K562 (cell line): ENCODE data around the gene OR2T11. TPM values are rescaled to one million over a fixed set of nuclear protein-coding genes. Genes with fewer than 3 reads are reported as not detected.

Experiments used
- ATAC-seq: fragments of 200-7000 bp; cut with Tn5 transposase; 3 replicates; pipeline ENCODE4 v1.9.1; 2020; ENCODE audit warnings: moderate library complexity
- BruUV-seq: library from RNA; stranded (reverse); fragments of 400-500 nt; replicated peaks from 2 replicates; lab custom pipeline; 2021; lab: Mats Ljungman, UMichigan
- CTCF ChIA-PET: fragments of 300-600 bp; formaldehyde crosslinking; extraction: SDS; loops from one replicate; lab custom pipeline; 2021; ENCODE audit warnings: low intra/inter-chr PET ratio; lab: Yijun Ruan, JAX
- POLR2A ChIA-PET: fragments of 300-600, 350-650 bp; sonication (Branson Sonifier 250); formaldehyde crosslinking; extraction: SDS; loops from one replicate; lab custom pipeline; 2021; ENCODE audit warnings: antibody characterized with exemption, inconsistent platforms; lab: Yijun Ruan, JAX
- DNase-seq, 4 experiments: peaks; one replicate each; pipeline versions ENCODE4 v3.0.0 to v3.0.0-alpha.2; 2011 to 2018; ENCODE audit warnings: low spot score in 3 of 4, mixed read lengths in 3 of 4; ENCODE audit errors: extremely low read depth in 1 of 4
- FAIRE-seq: peaks from 2 replicates; lab custom pipeline; 2011; peaks lifted over from hg19 to GRCh38; lab: Jason Lieb, UNC
- H2AFZ ChIP-seq: 2 replicates; pipeline ENCODE4 v1.6.0; 2011; ENCODE audit warnings: low read depth, low read length, control low read depth, inconsistent platforms
- H3K27ac ChIP-seq: fragments of 200-600 bp; 3 replicates; pipeline ENCODE4 v1.8.0; 2011; ENCODE audit warnings: low read depth, mild to moderate bottlenecking, control low read depth, inconsistent platforms, low read length, moderate library complexity, mixed read lengths; ENCODE audit errors: extremely low read depth
- H3K27me3 ChIP-seq, 2 experiments: fragments of 300-600 bp in 1 of 2; 2 replicates in 1 of 2; 3 replicates in 1 of 2; pipeline versions ENCODE4 v1.6.0 to v1.8.0; 2011; ENCODE audit warnings: inconsistent platforms in 2 of 2, low read length in 2 of 2, mild to moderate bottlenecking in 1 of 2, mixed read lengths in 1 of 2, moderate library complexity in 1 of 2; ENCODE audit not compliant: control insufficient read depth in 2 of 2, insufficient read depth in 2 of 2
- H3K36me3 ChIP-seq: fragments of 300-600 bp; 3 replicates; pipeline ENCODE4 v1.8.0; 2011; ENCODE audit warnings: mild to moderate bottlenecking, low read length, inconsistent platforms; ENCODE audit not compliant: control insufficient read depth, insufficient read depth
- H3K4me1 ChIP-seq, 2 experiments: fragments of 200-600 bp in 1 of 2; replicated peaks in 1 of 2; 2 replicates in 1 of 2; 3 replicates in 1 of 2; pipeline versions ENCODE4 v1.5.1 to v1.8.0; 2011; ENCODE audit warnings: inconsistent platforms in 2 of 2, low read length in 2 of 2, mild to moderate bottlenecking in 1 of 2, mixed read lengths in 1 of 2, moderate library complexity in 1 of 2; ENCODE audit not compliant: control insufficient read depth in 2 of 2, insufficient read depth in 2 of 2
- H3K4me2 ChIP-seq: 2 replicates; pipeline ENCODE4 v1.6.1; 2011; ENCODE audit warnings: low read length, control low read depth, inconsistent platforms, mixed read lengths; ENCODE audit not compliant: insufficient read depth
- H3K4me3 ChIP-seq: fragments of 200-600 bp; sonication (generic), shearing (Covaris generic); 2 replicates; pipeline ENCODE4 v1.5.1; 2016; ENCODE audit warnings: control low read depth, inconsistent platforms
- H3K79me2 ChIP-seq: fragments of 200-600 bp; 3 replicates; pipeline ENCODE4 v1.8.0; 2011; ENCODE audit warnings: low read length, inconsistent platforms; ENCODE audit not compliant: control insufficient read depth, insufficient read depth
- H3K9ac ChIP-seq, 2 experiments: 2 replicates each; pipeline versions ENCODE4 v1.6.0 to v1.6.1; 2011; ENCODE audit warnings: low read depth in 2 of 2, low read length in 2 of 2, control low read depth in 1 of 2, inconsistent platforms in 1 of 2, mild to moderate bottlenecking in 1 of 2, mixed read lengths in 1 of 2; ENCODE audit not compliant: insufficient read depth in 1 of 2
- H3K9me1 ChIP-seq: one replicate; pipeline ENCODE4 v1.6.0; 2011; ENCODE audit warnings: inconsistent platforms, mild to moderate bottlenecking, low read length, moderate library complexity; ENCODE audit not compliant: control insufficient read depth, insufficient read depth
- H3K9me3 ChIP-seq: replicated peaks from 2 replicates; pipeline ENCODE4 v1.5.1; 2011; ENCODE audit warnings: low read depth, low read length, inconsistent platforms; ENCODE audit not compliant: control insufficient read depth, insufficient read depth
- H4K20me1 ChIP-seq: replicated peaks from 2 replicates; pipeline ENCODE4 v1.6.1; 2011; ENCODE audit warnings: low read length, inconsistent platforms, mixed read lengths; ENCODE audit not compliant: control insufficient read depth, insufficient read depth
- ARHGAP35 ChIP-seq: fragments of 450-650 bp; IDR thresholded peaks from 2 replicates; pipeline ENCODE4 v1.6.1; 2018; ENCODE audit not compliant: partially characterized antibody
- ARID1B ChIP-seq: fragments of 450-650 bp; IDR thresholded peaks from 2 replicates; pipeline ENCODE4 v1.6.1; 2016; ENCODE audit warnings: antibody characterized with exemption, mild to moderate bottlenecking, inconsistent platforms
- CEBPB ChIP-seq: fragments of 450-650 bp; IDR thresholded peaks from 2 replicates; pipeline ENCODE4 v1.6.1; 2016; ENCODE audit warnings: missing genetic modification characterization, missing compliant biosample characterization
- HLTF ChIP-seq: fragments of 450-650 bp; IDR thresholded peaks from 2 replicates; pipeline ENCODE4 v1.6.1; 2016
- ILF3 ChIP-seq: fragments of 450-650 bp; IDR thresholded peaks from 2 replicates; pipeline ENCODE4 v1.6.1; 2018; ENCODE audit warnings: antibody characterized with exemption, mild to moderate bottlenecking, moderate library complexity, borderline replicate concordance
- MCM7 ChIP-seq, 2 experiments: fragments of 450-650 bp; IDR thresholded peaks; 2 replicates each; pipeline ENCODE4 v1.6.1; 2016 to 2018
- RBM14 ChIP-seq: fragments of 200-400 bp; formaldehyde crosslinking; IDR thresholded peaks from 2 replicates; pipeline ENCODE4 v1.6.1; 2018; ENCODE audit warnings: low read depth, mild to moderate bottlenecking, low read length, moderate library complexity, borderline replicate concordance; ENCODE audit not compliant: insufficient read depth
- RHOXF2B ChIP-seq: fragments of 250-450 bp; sonication (Bioruptor Pico); conservative IDR thresholded peaks from 2 replicates; pipeline ENCODE4 v1.5.1; 2021
- RNF219 ChIP-seq: fragments of 250-450 bp; sonication (Bioruptor Pico); IDR thresholded peaks from 2 replicates; pipeline ENCODE4 v1.5.0; 2022; ENCODE audit warnings: mild to moderate bottlenecking
- ZBTB26 ChIP-seq: fragments of 450-650 bp; formaldehyde crosslinking; IDR thresholded peaks from 2 replicates; pipeline ENCODE4 v1.4.0; 2022; ENCODE audit warnings: missing genetic modification characterization
- ZBTB49 ChIP-seq: sonication (generic); formaldehyde crosslinking; IDR thresholded peaks from 2 replicates; pipeline ENCODE4 v1.8.0; 2022; ENCODE audit warnings: missing genetic modification reagents, mild to moderate bottlenecking, borderline replicate concordance
- ZNF174 ChIP-seq: fragments of 250-450 bp; sonication (Bioruptor Pico); IDR thresholded peaks from 2 replicates; pipeline ENCODE4 v1.4.0; 2020; ENCODE audit warnings: mild to moderate bottlenecking
- WGBS: fragments of 100-300 bp; shearing (Covaris generic); methylation state at CpG from one replicate; pipeline ENCODE4 v1.1.6; 2016; ENCODE audit warnings: low coverage, mixed read lengths; ENCODE audit not compliant: insufficient coverage; ENCODE audit errors: missing lambda C conversion rate; 5-methylcytosine and 5-hydroxymethylcytosine counted together
- in situ Hi-C: fragments of 300-500 bp; cut with MboI; formaldehyde crosslinking; loops from 4 replicates; pipeline ENCODE4 v1.15.0; 2018; ENCODE audit warnings: inconsistent platforms, mixed read lengths
- intact Hi-C: fragments of 100-400 bp; cut with micrococcal nuclease; formaldehyde crosslinking; loops from 2 replicates; pipeline ENCODE4 v1.14.2; 2022
- polyA plus RNA-seq, 8 experiments: library from polyadenylated mRNA; depleted of rRNA in 4 of 8; stranded (reverse) in 5 of 8; unstranded in 3 of 8; fragments of >200 nt; fragmentation: Nextera tagmentation in 2 of 8; fragmentation: Illumina TruSeq in 1 of 8; extraction: Ambion mirVana in 2 of 8; extraction: Trizol in 1 of 8; gene quantifications; 2 replicates each; pipeline versions ENCODE4 v1.2.1 to v1.2.3, GENCODE V29; 2011 to 2014; ENCODE audit warnings: inconsistent platforms in 1 of 8, missing spikeins in 1 of 8
- total RNA-seq, 7 experiments: library from RNA; depleted of rRNA in 6 of 7; stranded (reverse); fragments of >200 nt in 6 of 7; fragmentation: Illumina TruSeq in 2 of 7; extraction: Trizol in 2 of 7; gene quantifications; 2 replicates each; pipeline versions ENCODE4 v1.2.1 to v1.2.3, GENCODE V29; 2011 to 2021; ENCODE audit warnings: low replicate concordance in 1 of 7

OR2T11 gene
- total and polyA plus RNA-seq, 9 of the 15 experiments (the other 6 are each of a cell fraction or from before 2014, with no cell fraction given), result not detected

GRCh38 chr1:248599396-248599795 is 35.5 kb downstream of the OR2T11 start:
- Histone ChIP-seq H3K79me2 (no peaks in the 10 kb centered on the region), H3K27ac (no peak overlapping the region), H3K27me3 (no peaks in the 10 kb centered on the region), H3K9ac (no peak overlapping the region), H3K4me2 (no peak overlapping the region), H3K9me3 (no peaks in the 10 kb centered on the region), H2AFZ (0 out of 2 replicates have a peak overlapping the region, but pooled peaks have one; percentile 45), H3K4me1 (no peaks in the 10 kb centered on the region; a peak in 1 of 5 replicates), H3K36me3 (no peaks in the 10 kb centered on the region), H4K20me1 (no peaks in the 10 kb centered on the region), H3K9me1 (no peaks in the 10 kb centered on the region), H3K4me3 (no peak overlapping the region)
- intact Hi-C loops (no loop called here), in situ Hi-C loops (no loop called here)
- TF ChIP-seq HLTF (no peak), RBM14 (no peak), MCM7 (IDR thresholded peaks at IDR 0.05) (no peak), ARID1B (no peak), RHOXF2B (no peak), ZBTB49 (CRISPR knock-in tag) (no peak), ARHGAP35 (no peak), CEBPB (tag) (no peak), ILF3 (no peak), ZNF174 (CRISPR knock-in tag) (no peak), RNF219 (CRISPR knock-in tag) (no peak), ZBTB26 (CRISPR knock-in tag) (no peak)
- ChIA-PET POLR2A (no interaction called here), CTCF (no interaction called here)
- no TSS peak for BruUV-seq
- DNase-seq (peak in 1 of 4 experiments; percentile 1), ATAC-seq (no peak), FAIRE-seq (no peak)
- 7% methylated on average over 2 of the region's 8 CpGs for WGBS
